ENCODE measurements around the gene ETS1.

DNA sequence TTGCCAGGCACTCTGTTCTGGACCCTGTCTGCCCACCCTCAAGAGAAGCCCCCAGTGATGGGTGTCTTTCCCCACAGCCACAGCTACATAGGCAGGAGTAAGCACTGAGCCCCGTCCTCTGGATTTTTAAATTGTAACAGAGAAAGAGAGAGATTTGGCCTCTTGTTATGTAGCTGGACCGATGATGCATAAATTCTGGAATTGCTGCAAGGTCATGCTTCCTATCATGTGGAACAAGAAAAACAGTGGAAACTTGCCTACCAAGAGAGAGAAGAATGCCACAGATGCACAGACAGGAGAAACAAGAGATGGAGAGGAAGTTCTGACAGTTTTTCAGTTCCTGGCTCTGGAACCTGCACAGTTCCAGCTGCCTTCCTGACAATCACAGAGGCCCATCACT, 150.2 kb downstream of the ETS1 start:
- TF ChIP-seq, protein P1, sequence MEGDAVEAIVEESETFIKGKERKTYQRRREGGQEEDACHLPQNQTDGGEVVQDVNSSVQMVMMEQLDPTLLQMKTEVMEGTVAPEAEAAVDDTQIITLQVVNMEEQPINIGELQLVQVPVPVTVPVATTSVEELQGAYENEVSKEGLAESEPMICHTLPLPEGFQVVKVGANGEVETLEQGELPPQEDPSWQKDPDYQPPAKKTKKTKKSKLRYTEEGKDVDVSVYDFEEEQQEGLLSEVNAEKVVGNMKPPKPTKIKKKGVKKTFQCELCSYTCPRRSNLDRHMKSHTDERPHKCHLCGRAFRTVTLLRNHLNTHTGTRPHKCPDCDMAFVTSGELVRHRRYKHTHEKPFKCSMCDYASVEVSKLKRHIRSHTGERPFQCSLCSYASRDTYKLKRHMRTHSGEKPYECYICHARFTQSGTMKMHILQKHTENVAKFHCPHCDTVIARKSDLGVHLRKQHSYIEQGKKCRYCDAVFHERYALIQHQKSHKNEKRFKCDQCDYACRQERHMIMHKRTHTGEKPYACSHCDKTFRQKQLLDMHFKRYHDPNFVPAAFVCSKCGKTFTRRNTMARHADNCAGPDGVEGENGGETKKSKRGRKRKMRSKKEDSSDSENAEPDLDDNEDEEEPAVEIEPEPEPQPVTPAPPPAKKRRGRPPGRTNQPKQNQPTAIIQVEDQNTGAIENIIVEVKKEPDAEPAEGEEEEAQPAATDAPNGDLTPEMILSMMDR (IDR thresholded peaks at IDR 0.05; ENCODE audit: poor library complexity), result no peak
- no peak for TF ChIP-seq EZH2phosphoT487 (IDR thresholded peaks at IDR 0.05; ENCODE audit: low read depth, severe bottlenecking, unreplicated experiment)
